HG02623 (cell line): ENCODE data around the gene DUX4.
"Not testable (repeated sequence)": the region's sequence is repeated elsewhere in the genome, so short reads cannot be mapped to it uniquely, and the experiment has no call there.

ENCODE experiments used
- ATAC-seq: cut with Tn5 transposase; IDR thresholded peaks from one replicate; pipeline ENCODE4 v1.9.1; 2021; ENCODE audit warnings: moderate library complexity; ENCODE audit not compliant: unreplicated experiment

DUX4 gene

GRCh38 chr4:190173428-190173827, at the start of gene DUX4:
Gene DUX4 (plus strand): TSS chr4:190173774. CDS start chr4:190173774, 0 bp downstream.
- not testable (repeated sequence) for ATAC-seq

- not testable (repeated sequence) for ATAC-seq
Observed at GRCh38 chr4:190175436-190175835, 1.9 kb downstream of the DUX4 start.

DNA sequence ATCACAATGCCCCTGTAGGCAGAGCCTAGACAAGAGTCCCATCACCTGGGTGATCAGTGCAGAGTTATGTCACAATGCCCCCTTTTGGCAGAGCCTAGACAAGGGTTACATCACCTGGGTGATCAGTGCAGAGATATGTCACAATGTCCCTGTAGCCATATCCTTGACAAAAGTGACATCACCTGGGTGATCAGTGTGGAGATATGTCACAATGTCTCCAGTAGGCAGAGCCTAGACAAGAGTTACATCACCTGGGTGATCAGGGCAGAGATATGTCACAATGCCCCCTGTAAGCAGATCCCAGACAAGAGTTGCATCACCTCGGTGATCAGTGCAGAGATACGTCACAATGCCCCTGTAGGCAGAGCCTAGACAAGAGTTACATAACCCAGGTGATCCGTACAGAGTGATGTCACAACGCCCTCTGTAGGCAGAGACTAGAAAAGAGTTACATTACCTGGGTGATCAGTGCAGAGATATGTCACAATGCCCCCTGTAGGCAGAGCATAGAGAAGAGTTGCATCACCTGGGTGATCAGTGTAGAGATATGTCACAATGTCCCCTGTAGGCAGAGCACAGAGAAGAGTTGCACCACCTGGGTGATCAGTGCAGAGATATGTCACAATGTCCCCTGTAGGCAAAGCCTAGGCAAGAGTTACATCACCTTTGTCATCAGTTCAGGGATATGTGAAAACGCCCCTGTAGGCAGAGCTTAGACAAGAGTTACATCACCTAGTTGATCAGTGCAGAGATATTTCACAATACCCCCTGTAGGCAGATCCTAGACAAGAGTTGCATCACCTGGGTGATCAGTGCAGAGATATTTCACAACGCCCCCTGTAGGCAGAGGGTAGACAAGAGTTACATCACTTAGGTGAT, 4.4 kb downstream of the DUX4 start:
- not testable (repeated sequence) for ATAC-seq

DNA sequence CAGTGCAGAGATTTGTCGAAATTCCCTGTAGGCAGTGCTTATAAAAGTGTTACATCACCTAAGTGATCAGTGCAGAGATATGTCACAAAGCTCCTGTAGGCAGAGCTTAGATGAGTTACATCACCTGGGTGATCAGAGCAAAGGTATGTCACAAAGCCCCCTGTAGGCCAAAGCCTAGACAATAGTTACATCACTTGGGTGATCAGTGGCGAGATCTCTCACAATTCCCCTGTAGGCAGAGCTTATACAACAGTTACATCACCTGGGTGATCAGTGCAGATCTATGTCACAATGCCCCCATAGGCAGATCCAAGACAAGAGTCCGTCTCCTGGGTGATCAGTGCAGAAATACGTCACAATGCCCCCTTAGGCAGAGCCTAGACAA, 5.0 kb downstream of the DUX4 start:
- ATAC-seq: peak; percentile 21

- peak; percentile 42 for ATAC-seq
Observed at GRCh38 chr4:190179030-190179739, 5.6 kb downstream of the DUX4 start.

GRCh38 chr4:190179740-190180094, 6.1 kb downstream of the DUX4 start:
- peak; percentile 22 for ATAC-seq

- not testable (repeated sequence) for ATAC-seq
Observed at GRCh38 chr4:190180947-190181346, 7.4 kb downstream of the DUX4 start.

DNA sequence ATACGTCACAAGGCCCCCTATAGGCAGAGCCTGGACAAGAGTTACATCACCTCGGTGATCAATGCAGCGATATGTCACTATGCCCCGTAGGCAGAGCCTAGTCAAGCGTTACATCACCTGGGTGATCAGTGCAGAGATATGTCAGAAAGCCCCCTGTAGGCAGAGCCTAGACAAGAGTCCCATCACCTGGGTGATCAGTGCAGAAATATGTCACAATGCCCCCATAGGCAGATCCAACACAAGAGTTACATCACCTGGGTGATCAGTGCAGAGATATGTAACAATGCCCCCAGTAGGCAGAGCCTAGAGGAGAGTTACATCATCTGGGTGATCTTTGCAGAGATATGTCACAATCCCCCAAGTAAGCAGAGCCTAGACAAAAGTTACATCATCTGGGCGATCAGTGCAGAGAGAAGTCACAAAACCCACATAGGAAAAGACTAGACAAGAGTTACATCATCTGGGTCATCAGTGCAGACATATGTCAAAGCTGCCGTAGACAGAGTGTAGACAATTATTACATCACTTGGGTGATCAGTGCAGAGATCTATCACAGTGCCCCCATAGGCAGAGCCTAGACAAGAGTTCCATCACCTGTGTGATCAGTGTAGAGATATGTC, 8.0 kb downstream of the DUX4 start:
- not testable (repeated sequence) for ATAC-seq

DNA sequence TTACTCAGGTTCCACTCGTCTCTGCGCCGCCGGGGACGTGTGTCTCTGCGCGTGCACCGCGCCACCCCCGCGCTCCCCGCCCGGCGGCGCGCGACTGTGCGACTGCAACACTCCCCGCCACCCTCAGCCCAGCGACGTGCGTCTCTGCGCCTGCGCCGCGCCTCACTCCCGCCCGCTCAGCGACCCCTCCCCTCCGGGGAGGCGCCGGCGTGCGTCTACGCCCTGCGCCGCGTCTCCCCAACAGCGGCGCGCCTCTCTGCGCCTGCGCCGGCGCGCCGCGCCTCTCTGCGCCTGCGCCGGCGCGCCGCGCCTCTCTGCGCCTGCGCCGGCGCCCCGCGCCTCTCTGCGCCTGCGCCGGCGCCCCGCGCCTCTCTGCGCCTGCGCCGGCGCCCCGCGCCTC, 29.9 kb downstream of the DUX4 start:
- not testable (repeated sequence) for ATAC-seq
